Activated CD4-positive, CD25-positive, alpha-beta regulatory T cell treated with anti-CD3 and anti-CD28 coated beads, Interleukin-2, amount 50 U/mL, for 16 hours (primary cell): ENCODE results near the gene SLC27A5.
"Not testable (repeated sequence)": the region's sequence is repeated elsewhere in the genome, so short reads cannot be mapped to it uniquely, and the experiment has no call there.

Experiments
- DNase-seq: peaks from one replicate; pipeline ENCODE4 v3.0.0-alpha.2; 2020; ENCODE audit warnings: low read depth, low spot score

Gene SLC27A5

DNA sequence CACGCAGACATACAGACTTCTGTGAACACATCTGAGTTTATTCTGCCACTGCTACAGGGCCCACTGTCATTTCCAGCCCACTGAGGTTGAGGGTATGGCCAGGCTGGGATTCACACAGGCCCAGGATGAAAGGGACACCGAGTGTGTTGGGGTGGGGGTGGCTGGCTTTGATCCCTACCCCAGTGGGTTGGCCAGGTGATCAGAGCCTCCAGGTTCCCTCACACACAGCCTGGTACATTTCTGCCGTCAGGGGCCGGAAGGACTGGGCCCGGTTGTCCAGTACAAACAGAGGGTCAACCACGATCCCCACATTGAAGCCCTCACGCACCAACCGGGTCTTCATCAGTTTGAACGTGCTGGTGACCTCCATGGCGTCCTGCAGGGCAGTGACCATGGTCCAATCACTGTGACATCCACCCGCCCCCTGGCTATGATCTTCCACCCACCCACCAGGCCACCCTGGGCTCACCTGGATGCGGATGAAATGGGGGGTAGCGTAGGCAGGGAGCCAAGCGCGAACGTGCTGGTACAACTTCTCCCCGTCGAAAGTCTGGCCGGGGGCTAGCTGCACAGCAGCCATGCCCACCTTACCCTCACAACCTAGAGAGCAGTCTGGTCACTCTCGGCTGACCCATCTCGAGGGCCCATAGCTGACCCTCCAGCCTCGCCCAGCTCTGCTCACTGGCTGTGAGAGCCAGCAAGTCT lies 13.3 kb downstream of the SLC27A5 start:
- no peak for DNase-seq

DNA sequence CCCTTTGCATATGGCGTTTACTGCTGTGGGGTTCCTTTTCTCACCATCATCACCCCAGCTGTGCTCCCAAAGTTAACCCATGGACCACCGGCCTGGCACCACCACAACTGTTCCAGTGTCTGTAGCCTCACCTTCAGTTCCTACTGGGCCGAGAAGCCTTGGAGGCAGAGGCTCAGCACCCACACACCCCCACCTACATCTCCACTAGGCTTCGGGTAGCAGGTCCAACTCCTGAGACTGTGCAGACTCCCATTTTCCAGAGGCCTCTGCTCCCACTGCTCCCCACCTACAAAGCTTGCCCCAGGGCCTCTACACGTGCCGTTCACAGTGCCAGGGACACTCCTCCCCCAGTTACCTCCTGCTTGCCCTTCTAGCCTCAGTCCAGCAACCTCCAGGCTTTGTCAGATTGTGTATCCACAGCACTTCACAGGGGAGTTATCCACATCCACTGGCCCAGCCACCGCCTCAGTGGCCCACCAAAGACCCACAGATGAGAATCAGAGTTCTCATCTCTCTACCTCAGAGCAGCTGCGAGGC lies 14.1 kb downstream of the SLC27A5 start:
- DNase-seq, result no peak

DNA sequence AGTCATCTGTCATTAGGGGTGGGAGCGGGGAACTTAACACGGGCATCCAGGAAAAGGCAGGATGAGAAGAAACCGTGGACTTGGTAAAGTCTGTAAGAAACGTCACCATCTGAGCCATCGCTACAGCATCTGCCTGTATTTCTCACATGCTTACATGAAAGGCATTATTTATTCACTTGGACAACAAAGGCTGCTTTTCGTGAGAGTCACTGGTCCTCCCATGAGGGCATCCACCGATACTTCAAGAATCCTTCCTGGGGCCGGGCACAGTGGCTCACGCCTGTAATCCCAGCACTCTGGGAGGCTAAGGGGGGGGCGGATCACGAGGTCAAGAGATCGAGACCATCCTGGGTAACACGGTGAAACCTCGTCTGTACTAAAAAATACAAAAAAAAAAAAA lies 19.5 kb downstream of the SLC27A5 start:
- DNase-seq, result no peak

DNA sequence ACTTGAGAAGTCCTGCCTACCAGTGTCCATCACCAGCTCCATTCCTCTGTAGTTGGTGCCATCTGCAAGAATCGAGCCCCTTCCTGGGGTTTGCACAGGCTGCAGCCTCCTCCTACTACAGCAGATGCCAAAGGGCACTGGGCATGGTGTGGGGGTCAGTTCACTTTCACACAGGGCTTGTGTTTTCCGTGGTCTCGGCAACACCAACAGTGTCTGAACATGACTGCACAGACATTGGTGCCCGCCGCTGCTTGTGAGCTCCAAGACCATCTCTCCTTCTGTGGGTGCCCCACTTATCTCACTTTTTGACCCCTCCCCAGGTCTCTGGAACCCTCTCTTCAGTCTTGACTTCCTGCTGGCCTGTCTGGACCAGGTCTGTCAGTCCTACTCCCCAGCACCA lies 20.4 kb downstream of the SLC27A5 start:
- no peak for DNase-seq

DNA sequence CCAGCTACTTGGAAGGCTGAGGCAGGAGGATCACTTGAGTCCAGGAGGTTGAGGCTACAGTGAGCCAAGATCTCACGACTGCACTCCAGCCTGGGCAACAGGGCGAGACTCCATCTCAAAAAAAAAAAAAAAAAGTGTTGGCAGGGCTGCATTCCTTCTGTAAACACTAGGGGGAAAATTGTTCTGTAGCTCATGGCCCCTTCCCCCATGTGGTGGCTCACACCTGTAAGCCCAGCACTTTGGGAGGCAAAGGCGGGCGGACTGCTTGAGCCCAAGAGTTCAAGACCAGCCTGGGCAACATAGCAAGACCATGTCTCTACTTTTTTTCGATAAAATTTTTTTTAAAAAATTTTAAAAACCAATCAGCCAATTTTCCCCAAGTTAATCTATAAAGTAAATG lies 27.4 kb downstream of the SLC27A5 start:
- DNase-seq, result not testable (repeated sequence)

DNA sequence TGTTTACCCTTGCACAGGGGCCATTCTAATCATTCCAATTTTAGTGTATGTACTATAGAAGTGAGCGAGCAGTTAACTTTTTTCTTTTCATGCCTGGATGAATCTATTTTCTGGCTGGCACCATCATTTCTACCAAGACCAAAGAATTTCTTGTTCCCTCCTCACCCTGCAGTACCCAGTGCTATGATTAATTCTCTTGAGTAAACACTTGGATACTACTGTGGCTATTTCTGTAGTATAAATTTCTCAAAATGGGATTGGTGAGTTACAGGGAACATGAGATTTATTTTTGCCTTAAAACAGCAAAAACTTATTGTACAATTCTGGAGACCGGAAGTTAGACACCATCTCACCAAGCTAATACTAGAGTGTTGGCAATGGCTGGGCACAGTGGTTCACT lies 28.0 kb downstream of the SLC27A5 start:
- DNase-seq, result no peak

DNA sequence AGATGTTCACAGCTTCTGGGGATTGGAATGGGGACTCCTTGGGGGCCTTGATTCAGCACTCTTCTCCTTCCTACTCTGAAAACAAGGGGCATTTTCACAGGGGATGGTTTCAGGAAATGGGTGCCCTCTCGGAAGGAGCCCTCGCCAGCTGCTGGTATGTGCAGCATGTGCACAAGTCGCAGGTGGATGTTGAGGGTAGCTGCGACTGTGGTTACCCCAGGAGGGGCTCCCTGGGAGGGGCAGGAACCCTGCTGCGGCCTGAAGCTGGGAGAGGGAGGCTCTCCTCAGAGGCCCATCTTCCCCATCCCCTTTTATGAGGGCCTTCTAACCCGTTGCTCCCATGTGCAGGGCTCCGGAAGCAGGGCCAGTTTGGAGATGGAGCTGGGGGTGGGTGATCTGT lies 29.4 kb downstream of the SLC27A5 start:
- DNase-seq, result no peak

DNA sequence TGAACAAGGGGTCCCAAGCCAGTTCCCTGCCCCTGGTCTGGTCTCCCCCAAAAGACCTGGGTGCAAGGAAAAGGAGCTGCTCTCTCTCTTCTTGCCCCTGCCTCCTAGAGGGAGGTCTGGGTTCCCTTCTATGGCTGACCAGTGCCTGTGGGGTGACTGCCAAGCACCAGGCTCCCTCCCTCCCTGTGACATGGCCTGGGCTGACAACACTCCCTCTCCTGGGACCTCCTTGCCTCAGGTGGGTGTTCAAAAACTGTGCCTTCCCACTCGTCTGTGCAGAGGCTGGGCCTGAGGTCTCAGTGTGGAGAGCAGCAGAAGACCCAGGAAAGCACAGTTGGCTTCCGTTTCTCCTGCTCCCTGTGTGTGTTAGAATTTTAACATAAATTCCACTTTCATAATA lies 31.0 kb downstream of the SLC27A5 start:
- DNase-seq, result no peak

DNA sequence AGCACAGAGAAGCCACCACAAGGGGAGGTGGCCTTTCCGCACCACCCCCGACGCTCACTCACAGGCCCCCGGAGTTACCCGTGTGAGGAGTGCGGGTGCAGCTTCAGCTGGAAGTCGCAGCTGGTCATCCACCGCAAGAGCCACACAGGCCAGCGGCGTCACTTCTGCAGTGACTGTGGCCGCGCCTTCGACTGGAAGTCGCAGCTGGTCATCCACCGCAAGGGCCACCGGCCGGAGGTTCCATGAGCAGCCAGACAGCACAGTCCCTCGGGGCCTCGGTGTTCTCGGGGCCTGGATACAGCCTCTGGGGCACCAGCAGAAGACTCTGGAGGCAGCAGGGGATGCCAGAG lies 31.3 kb downstream of the SLC27A5 start:
- DNase-seq, result no peak

DNA sequence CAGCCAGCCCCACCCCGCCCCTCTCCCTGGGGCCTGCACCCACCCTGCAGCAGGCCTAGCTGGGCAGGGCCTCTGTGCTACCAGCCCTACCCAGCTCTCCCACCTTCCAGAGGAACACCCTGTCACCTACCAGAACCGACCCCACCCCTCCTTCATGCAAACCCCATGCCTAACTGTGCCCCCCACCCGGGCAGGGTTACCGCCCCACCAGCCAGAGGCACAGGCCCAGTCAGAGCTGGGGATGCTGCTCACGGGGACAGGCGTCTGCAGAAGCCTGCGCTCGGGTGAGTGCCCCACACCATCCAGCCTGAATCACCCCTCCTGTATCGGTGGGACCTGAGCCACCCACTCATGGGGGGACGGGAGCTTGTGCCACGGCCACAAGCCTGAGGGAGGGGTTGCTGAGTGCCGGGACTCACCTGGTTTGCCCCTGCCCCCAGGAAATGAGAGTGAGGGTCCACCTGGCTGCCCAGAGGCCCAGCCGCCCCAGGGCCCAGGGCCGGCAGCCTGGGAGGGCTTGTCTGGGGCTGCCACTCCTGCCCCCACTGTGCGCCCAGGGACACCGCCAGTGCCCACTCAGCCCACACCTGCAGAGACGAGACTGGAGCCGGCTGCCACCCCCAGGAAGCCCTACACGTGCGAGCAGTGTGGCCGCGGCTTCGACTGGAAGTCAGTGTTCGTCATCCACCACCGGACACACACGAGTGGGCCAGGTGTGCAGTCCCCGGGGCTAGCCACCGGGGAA lies 31.9 kb downstream of the SLC27A5 start:
- DNase-seq, result no peak

DNA sequence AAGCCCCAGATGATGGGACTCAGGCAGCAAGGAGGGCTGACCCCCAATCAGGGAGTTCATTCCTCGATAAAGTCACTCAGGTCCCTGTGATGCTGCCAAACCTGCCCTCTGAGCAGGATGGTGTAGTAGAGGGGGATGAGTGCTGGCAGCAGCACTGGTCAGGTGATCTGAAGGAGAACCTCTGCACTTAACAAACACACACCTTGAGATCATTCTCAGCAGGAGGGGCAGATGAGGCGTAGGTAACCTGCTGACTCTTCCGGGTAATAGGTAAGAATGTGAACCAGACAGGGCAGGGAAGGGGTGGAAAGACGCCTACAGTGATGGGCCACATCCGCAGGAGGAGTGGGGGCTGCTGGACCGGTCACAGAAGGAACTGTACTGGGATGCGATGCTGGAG lies 32.5 kb downstream of the SLC27A5 start:
- no peak for DNase-seq

DNA sequence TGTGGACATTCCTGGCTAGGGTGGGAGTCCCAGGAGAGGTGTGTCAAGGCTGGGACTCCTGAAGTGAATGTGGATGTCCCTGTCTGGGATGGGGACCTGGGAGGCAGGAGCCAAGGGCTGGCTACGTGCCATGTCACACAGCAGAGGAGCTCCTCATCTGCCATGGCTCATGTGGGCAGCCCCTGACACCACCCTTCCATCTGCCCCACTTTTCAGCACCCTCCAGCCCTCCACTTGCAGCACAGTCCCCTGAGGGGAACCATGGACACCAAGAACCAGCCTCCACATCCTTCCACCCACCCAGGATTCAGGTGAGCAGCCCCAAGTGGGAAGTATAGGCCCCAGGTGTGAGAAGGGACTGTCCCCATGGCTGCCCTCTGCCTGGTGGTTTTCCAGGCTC lies 33.9 kb downstream of the SLC27A5 start:
- DNase-seq, result no peak

DNA sequence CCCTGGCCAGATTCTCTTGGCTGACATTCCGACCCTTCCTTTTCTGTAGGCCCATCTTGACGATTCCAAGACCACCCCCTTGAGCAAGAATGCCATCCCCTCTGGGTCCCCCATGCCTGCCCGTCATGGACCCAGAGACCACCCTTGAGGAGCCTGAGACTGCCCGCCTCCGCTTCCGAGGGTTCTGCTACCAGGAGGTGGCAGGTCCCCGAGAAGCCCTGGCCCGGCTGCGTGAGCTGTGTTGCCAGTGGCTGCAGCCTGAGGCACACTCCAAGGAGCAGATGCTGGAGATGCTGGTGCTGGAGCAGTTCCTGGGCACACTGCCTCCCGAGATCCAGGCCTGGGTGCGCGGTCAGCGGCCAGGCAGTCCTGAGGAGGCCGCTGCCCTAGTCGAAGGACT lies 34.7 kb downstream of the SLC27A5 start:
- no peak for DNase-seq

DNA sequence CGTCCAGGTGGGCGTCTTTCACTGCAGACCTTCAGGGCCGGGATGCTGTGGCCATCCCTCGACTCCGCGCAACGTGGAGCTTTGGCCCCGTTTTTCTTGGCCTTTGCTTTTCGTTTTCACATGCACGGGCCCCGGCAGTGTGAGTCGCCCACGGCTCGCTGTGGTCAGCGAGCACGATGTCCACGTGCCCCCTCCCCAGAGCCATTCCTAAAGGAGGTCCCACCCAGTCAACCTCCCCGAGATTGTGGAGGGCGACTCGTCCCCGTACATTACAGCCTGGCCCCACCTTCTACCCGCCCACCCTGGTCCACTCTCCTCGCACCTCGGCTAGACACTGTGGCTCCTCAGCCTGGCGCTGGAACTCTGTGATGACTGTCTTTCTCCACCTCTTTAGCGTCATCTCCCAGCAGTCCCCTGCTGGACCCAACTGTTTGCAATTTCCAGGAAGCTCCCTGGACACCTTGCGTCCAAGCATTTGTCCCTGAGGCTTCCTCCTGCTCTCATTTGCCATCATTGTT lies 35.2 kb downstream of the SLC27A5 start:
- no peak for DNase-seq

DNA sequence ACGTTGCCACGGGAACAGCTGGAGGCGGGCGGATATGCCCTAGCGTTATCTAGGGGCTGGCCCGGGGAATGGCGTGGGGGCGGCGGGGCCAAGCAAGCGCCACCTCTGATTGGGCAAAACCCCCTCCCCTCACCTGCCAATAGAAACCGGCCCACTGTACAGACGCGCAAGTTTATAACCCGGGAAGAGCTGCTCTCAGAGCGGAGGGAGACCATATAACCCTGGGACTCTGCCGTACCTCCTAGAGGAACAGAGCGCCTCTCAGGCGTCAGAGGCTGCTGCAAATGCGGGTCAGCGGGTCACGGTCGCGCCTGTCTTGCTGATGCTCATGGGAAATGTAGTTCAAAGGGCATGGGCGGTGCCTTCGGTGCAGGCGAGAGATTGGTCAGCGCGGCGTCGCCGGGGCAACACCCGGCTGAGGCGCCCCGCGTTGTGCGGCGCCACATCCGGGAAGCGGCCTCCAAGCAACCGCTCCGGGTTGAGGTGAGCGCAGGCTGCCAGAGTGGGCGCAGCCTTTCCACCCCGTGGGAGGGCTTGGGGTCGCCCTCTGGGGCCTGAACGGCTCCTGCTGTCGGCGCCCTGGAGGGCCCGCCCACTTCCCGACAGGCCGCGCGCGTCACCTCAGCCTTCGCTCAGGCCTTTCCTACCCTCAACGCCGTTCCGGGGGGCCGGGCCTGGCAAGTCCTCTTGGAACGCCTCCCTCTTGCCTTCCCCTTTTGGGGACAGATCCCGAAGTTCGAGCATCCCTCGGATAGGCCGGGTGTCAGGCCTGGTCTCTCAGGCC lies 35.9 kb downstream of the SLC27A5 start, which contains the start of gene ZNF446:
Gene ZNF446, plus strand, starts transcription at position 639 of the 784 bp plus-strand sequence. CDS start 867 bp downstream, outside the sequence.
- DNase-seq, result peak; percentile 92

DNA sequence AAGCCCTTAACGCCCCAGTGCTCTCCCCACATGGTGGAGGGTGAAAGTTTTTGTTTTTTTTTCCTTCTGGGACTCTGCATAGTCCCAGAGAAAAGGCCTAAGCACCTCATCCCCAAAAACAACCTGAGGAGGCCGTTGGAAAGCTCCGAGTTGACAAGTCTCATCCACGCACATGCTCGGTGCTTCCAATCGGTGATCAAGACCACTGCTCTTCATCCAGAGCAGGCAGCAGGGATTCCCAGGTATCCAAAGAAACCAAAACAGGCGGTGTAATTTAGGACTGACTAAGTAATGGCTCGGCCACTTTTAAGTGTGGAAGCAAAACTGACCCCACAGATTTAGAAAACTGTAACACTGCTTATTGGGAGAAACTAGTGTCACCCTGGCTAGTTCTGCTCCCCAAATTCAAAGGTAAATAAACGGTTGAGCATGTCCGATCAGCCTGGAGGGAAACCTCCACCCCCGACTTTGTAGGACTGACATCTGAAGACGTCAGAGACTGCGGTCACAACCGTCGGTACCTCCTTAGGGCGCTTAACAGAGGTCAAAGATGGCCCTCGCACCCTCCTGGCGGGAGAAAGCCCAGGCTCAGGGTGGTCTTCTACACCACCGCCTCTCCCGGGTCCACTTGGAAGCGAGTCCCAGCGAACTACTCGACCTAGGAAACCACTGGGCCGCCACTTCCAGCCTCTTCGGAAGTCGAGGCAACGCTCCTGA lies 36.6 kb downstream of the SLC27A5 start:
- DNase-seq, result no peak

DNA sequence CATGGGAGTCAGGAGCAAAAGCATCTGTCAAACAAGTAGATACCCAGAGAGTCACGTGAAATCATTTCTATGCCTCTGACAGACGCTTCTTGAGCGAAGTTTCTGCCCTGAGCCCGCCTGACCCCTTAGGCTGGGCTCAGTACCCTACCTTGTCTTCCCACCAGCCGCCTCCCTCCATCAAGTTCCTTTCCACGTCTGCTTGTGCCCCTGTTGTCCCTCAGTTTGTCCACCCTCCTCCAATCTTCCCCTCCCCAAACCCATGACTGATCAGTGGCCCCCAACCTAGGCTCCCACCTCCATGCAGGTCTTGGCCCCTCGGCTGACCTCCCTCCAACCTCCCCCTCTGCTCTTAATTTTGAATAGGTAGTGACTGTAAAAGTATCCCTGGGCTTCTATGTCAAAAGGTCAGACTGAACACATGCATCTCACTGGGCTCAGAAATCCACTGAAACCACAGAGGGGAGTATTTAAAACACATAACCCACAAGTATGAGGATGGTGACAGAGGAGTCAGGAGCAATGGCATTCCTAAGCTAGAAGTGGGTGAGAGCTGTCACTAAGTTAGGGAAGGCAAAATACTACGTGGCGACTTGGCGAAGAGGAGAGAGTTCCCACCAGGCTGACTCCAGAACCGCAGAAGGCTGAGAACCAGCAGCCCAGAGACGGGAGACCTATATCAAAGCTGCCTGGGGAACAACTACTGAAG lies 37.3 kb downstream of the SLC27A5 start:
- DNase-seq, result no peak

DNA sequence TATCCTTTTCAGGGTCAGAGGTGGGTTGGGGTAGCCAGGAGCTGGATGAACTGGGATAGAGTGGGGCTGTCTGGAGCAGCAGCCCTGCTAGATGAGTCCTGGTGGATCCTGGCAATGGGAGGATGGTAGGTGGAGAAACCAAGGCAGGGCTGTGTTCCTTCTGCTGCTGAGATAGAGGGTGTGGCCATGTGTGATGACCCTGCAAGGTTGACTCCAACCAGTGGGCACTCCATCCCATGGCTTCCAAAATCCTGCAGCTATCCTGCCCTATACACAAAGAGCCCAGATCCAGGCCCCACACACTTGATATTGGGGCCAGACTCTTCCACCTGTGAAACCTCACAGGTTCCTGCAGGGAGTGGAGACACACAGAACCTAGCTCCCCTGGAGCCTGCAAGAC lies 38.0 kb downstream of the SLC27A5 start:
- DNase-seq, result no peak

DNA sequence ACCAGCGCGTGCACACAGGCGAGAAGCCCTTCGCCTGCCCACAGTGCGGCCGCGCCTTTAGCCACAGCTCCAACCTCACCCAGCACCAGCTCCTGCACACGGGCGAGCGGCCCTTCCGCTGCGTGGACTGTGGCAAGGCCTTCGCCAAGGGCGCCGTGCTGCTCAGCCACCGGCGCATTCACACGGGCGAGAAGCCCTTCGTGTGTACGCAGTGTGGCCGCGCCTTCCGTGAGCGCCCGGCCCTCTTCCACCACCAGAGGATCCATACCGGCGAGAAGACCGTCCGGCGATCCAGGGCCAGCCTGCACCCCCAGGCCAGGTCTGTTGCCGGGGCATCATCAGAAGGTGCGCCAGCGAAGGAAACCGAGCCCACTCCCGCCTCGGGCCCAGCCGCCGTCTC lies 40.1 kb downstream of the SLC27A5 start:
- DNase-seq, result no peak

DNA sequence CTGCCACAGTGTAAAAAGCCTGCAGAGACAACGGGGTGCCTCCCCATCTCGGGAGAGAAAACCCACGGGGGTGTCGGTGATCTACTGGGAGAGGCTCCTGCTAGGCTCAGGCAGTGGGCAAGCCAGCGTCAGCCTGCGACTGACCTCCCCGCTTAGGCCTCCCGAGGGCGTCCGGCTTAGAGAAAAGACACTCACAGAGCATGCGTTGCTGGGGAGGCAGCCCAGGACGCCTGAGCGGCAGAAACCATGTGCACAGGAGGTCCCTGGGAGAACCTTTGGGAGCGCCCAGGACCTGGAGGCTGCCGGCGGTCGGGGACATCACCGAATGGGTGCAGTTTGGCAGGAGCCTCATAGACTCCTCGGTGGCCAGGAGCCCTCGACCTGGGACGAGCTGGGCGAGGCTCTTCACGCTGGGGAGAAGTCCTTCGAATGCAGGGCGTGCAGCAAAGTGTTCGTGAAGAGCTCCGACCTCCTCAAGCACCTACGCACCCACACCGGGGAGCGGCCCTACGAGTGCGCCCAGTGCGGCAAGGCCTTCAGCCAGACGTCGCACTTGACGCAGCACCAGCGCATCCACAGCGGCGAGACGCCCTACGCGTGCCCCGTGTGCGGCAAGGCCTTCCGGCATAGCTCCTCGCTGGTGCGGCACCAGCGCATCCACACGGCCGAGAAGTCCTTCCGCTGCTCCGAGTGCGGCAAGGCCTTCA lies 40.8 kb downstream of the SLC27A5 start:
- DNase-seq, result not testable (repeated sequence)
